ENCODE data around the gene TRIM40. TPM values are rescaled to one million over a fixed set of nuclear protein-coding genes. Genes with fewer than 3 reads are reported as not detected.
A peak's percentile ranks its signal among the peaks of the same experiment; 100 is the strongest.

Gene TRIM40
- total and polyA plus RNA-seq, 2 of the 13 experiments (the other 11 are each of a cell fraction or from before 2014, with no cell fraction given) = 0.58 TPM; not detected in 1

GRCh38 chr6:30169658-30170614, 34.0 kb downstream of the TRIM40 start:
- BruUV-seq (replicated peaks) = no TSS peak
- Histone ChIP-seq H4K20me1 (ENCODE audit: insufficient read depth, low read length) (no peaks in the 10 kb centered on the region), H2AFZ (ENCODE audit: low read length) (no peak overlapping the region), H3K9me3 (ENCODE audit: low read length) (no peaks in the 10 kb centered on the region), H3K27me3 (ENCODE audit: control insufficient read depth in 1 of 2, insufficient read depth in 2 of 2, low read length in 2 of 2) (peaks cover 0 to under 1% of the 10 kb centered on the region in 2 experiments; a peak in 1 of 5 replicates), H3K4me2 (ENCODE audit: low read depth, low read length) (no peak overlapping the region), H3K36me3 (replicated peaks in 1 of 2; ENCODE audit: control insufficient read depth in 1 of 2, insufficient read depth in 2 of 2, low read length in 2 of 2) (peaks cover 19 to 51% of the 10 kb centered on the region in 2 experiments), H3K27ac (ENCODE audit: extremely low read length, insufficient read depth, low read length) (no peak overlapping the region), H3K4me3 (replicated peaks in 1 of 3; ENCODE audit: insufficient read depth in 1 of 3, low read depth in 2 of 3, low read length in 3 of 3) (no peak overlapping the region), H3K9ac (ENCODE audit: insufficient read depth, low read depth, low read length) (no peak overlapping the region), H3K4me1 (ENCODE audit: insufficient read depth, low read length) (peaks cover 28% of the 10 kb centered on the region), H3K79me2 (ENCODE audit: insufficient read depth, low read length) (peaks cover 23% of the 10 kb centered on the region)
- ATAC-seq (peak; percentile 93), FAIRE-seq (peak; percentile 73), DNase-seq (ENCODE audit: low spot score) (peak; percentile 68)
- in situ Hi-C loops (cut with HindIII; ENCODE audit: extremely low pct_ligation_motif_present, low pct_unique_long_range_greater_than_20kb) (loop anchor here (5.0 kb wide), 1 partner anchor 68 kb away; no protein-coding TSS in a partner anchor), intact Hi-C loops (cut with micrococcal nuclease; ENCODE audit: unreplicated experiment) (loop anchor here (1.0 to 2.0 kb wide), 5 partner anchors 21 to 321 kb away; partner anchors contain the start of gene POLR1H)
- 66% methylated on average over 7 of the region's 7 CpGs for WGBS (ENCODE audit: low lambda C conversion rate)
- ChIA-PET POLR2A (no interaction called here), CTCF (ENCODE audit: low intra/inter-chr PET ratio, low total read pairs) (interaction anchor here (1.2 to 2.7 kb wide), 9 partner anchors 20 to 157 kb away, joined by 3 to 46 read pairs (median 4); no protein-coding TSS in a partner anchor)
- peak; percentile 19; the same call in 1 of the 2 replicates for TF ChIP-seq ZNF556 (CRISPR knock-in tag; IDR thresholded peaks at IDR 0.05; ENCODE audit: borderline replicate concordance)
- TF ChIP-seq ZNF446 (CRISPR knock-in tag; IDR thresholded peaks at IDR 0.05) = no peak
- no peak for TF ChIP-seq ZBTB21 (CRISPR knock-in tag; IDR thresholded peaks at IDR 0.05)
- no peak for TF ChIP-seq PITX1 (CRISPR knock-in tag; IDR thresholded peaks at IDR 0.05)
- TF ChIP-seq RBFOX2 (IDR thresholded peaks at IDR 0.05; ENCODE audit: low read depth, low read length) = 0 out of 2 replicates have a peak, but pooled peaks have one; percentile 31
- no peak for TF ChIP-seq RFX1 (IDR thresholded peaks at IDR 0.05)
- peak in 1 of 2 experiments; percentile 80; a peak in 2 of 4 replicates for TF ChIP-seq HMGXB4 (CRISPR knock-in tag; IDR thresholded peaks at IDR 0.05; ENCODE audit: borderline replicate concordance in 1 of 2, low read depth in 1 of 2)
- no peak for TF ChIP-seq ZBTB39 (CRISPR knock-in tag; IDR thresholded peaks at IDR 0.05)
- TF ChIP-seq KIAA2018 (CRISPR knock-in tag; IDR thresholded peaks at IDR 0.05; ENCODE audit: borderline replicate concordance) = no peak
- TF ChIP-seq SMC3 (IDR thresholded peaks at IDR 0.05; ENCODE audit: low read length) = peak; percentile 94

All from HepG2 (cell line).